Stimulated activated CD8-positive, alpha-beta memory T cell treated with anti-CD3 and anti-CD28 coated beads, Interleukin-4, amount 100 ng/mL, for 48 hours (primary cell): ENCODE data around the gene SPRR1A.
"Not testable (repeated sequence)": the region's sequence is repeated elsewhere in the genome, so short reads cannot be mapped to it uniquely, and the experiment has no call there.

Source experiments
- DNase-seq: peaks from one replicate; pipeline ENCODE4 v3.0.0-alpha.2; 2020

Gene SPRR1A

DNA sequence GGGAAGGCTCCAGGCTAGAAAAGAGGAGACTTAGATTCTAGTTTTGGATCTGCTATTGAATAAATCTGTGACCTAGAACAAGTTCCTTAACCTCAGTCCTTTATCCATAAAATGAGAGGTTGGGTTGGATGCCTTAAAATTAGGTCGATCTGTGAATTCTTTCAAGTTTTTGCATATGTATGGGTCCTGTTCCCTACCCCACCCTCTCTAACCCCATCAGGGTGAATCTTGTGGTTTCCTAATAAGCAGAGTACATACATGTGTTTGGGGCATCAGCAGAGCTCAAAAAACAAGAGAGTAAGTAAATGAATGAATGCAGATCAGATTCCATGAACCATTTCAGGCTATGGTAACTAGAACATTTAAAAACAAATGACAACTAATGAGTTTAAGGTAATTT lies 7.2 kb upstream of the SPRR1A start:
- no peak for DNase-seq

DNA sequence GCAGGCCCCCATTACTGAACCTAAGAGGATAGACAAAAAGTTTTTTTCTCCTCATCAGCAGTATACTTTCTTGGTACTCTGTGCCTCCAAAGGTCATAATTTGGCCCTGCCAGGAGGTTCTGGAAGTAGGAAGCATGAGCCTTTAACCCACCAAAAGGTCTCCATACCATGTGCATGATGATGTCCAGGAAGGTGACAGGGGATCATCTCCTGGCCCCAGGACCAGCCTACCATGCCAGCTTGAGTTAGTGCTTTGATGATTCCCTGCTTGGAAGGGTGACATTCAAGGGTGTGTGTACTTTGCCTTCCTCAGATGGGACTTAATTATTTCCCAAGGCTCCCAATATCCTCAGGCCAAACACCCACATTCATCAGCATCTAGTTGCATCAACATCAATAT lies 6.3 kb upstream of the SPRR1A start:
- no peak for DNase-seq

DNA sequence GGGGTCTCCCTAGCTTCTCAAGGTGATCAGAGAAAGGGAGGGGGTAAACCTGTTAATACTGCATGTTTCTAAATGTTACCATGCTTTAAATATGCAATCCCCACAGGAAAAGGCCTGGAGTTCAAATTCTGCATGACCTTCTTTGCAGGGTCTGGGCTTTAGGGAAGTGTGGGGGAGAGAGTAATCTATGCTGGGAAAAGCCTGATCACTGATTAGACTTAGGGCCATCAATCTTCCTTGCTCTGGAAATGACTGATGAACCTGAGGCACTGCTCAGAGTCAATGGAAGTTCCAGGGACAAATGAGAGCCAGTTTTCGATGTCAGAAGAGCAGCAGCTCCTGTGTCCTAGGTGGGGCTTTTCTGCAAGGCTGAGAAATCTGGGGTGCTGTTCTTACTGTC lies 3.2 kb upstream of the SPRR1A start:
- DNase-seq: no peak

DNA sequence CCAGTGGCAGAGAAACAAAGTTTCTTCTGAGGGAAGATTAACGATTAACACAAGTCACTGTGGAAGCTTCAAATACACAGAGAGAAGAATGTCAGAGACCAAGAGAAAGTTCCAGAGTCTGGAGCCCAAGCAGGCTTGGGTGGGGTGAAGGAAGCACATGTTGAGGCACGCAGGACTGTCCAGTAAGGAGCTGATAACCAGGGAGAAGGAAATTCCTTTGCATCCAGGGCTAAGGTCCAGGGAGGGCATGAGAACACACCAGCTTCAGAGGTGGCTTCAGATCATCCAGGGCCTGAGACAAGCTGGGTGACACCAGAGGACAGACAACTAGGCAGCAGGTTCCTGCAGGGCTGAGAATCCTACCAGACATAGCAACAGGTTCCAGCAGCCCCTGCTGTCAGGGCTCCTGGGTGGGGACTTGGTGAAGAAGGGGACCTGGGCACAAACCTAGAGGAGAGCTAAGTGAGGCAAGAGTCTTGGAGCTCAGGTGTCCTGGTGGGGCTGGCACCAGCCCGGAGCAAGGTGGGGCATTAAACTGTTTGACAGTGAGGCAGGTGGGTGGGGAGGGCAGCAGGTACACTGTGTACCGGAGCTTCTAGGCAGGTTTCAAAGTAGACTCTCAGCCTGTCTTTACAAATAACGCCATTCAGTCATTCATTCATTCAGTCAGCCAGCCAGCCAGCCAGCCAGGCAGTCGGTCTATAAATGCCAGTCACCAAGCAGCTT lies 2.6 kb upstream of the SPRR1A start:
- no peak for DNase-seq

DNA sequence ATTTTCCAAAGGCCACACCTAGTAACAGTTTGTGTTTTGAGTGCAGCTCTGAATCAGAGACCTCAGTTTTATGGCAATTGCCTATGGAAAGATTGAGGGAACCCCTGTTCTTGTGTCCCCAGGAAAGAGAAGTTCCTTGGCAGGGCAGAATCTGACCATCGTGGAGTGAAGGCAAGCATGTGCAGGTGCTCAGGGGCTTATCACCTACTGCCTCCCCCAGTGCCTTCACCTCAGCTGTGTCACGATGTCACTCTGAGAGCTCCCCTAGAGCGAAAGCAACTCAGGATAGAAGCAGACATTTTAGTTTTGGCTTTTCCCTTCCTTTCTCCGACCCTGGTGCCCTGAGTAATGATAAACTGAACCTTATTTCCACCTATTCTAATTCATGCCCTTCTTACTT lies 1.8 kb upstream of the SPRR1A start:
- DNase-seq: no peak

DNA sequence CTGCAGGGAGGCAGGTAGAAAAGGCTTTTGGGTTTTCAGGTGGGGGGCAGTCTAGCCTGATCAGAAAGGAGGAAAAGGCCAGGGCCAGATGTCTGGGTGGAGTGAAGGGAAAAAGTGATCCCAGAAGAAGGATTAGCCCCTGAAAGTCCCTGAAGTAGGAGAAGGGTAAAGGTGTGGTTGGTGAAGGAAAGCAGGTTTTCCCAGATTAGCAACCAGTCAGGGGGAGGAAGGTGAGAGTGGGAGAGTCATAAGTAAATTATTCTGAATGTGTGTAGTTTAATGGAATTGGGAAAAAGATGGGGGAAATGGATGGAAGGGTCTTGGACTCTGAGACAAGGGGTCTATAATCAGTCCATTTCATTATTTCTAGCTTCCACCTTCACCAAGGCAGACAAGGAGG lies 647 bp upstream of the SPRR1A start:
- no peak for DNase-seq

DNA sequence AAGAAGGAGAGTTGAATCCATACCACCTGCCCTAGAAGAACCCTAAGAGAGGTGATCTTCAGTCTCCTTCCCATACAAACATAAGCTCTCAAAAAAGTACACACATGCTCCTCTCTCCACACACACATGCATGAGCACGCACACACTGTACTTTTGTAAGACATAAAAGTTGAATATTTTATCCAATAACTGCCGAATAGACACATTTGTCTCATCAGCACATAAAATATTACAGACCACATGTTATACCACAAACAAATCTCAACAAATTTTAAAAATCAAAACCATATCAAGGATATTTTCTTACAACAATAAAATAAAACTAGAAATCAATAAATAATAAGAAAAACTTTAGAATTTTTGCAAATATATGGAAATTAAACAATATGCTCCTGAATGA lies 2.7 kb downstream of the SPRR1A start:
- no peak for DNase-seq

DNA sequence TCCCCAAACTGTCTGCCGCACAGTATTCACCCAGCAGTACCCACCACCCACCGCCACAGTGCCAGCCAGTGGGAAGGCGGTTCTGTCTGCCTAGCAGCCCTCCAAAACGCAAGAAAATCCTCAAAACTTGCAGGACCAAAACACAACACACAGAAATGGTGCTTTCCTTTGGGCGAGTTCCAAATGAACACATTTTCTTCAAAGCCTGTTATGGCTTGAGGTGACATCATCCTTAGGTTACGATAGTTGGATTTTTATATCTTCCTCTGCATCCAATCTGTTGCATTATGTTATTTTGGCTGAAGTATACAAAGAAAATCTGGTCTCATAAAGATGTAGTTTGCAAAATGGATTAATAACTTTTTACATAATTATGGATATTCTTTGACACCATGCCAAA lies 9.3 kb downstream of the SPRR1A start:
- no peak for DNase-seq

DNA sequence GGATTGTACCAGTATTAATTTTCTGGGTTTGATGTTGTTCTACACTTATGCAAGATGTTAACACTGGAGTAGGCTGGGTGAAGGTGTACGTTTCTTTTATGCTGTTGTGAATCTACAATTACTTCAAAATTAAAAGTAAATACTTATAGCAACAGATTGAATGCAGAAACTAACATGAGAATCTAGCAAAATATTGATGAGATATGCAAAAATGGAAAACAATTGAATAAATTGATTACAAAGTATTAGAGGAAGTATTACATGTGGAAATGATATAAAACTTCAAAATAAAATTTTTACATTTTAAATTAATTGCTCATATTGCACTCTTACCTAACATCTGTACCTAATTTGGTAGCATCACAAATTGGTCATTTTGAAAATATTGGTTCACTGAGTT lies 12.0 kb downstream of the SPRR1A start:
- DNase-seq: no peak

DNA sequence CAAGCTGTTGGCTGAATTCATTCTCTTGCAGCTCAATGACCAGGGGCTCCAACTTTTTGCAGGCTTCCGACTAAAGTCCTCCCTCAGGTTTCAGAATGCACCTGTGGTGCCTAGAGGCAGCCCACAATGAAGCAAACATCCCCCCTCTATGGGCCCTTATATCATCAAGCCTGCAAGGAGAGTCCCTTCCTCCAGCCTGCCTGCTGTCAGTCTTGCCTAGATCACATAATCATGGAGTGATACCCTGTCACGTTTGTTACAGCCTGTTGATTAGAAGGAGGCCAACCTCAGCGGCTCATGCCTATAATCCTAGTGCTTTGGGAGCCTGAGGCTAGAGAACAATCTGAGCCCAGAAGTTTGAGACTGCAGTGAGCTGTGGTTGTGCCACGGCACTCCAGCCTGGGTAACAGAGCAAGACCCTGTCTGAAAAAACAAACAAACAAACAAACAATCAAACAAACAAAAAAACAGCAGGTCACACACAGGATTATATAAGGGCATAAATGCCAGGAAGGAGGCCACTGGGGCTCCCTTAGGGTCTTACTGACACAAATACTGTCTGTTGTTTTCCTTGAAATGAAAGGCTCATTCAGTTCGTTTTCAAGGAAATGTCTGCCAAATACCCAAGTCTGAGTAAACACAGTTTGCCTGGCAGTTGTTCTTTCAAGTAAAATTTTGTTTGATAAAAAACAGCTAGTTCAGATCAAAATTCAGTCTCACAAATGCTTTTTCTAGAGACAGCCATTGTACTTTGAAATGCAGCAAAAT lies 12.9 kb downstream of the SPRR1A start:
- no peak for DNase-seq

DNA sequence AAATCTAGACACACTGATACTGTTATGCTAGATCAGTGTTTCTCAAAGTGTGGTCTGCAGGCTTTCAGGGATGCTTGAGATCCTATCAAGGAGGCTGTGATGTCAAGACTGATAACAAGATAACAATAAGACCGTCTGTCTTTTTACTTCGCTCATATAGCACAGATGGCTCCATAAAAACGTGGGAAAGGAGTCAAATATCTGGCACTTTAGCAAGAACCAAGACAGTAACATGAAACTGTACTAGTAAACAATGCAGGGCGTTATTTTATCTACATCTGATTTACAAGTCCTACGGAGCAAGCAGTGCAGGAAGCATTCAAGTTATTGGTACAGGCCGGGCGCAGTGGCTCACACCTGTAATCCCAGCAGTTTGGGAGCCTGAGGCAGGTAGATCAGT lies 14.0 kb downstream of the SPRR1A start:
- no peak for DNase-seq

DNA sequence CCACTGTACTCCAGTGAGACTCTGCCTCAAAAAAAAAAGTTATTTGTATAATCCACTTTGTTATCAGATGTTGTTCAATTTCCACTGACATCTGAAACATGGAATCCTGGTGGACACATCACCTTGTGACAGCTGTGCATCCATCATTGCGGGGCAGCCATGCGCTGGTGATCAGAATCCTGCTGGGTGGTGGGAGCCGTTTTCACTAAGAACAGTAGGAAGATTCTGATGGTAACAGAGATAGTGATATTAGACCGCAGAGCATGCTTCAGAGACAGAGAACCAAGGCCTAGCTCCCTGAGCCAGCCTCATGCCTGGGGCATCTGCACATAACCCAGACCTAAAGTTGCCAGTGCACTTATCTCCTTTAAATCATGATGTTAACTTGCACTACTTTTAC lies 14.6 kb downstream of the SPRR1A start:
- no peak for DNase-seq

DNA sequence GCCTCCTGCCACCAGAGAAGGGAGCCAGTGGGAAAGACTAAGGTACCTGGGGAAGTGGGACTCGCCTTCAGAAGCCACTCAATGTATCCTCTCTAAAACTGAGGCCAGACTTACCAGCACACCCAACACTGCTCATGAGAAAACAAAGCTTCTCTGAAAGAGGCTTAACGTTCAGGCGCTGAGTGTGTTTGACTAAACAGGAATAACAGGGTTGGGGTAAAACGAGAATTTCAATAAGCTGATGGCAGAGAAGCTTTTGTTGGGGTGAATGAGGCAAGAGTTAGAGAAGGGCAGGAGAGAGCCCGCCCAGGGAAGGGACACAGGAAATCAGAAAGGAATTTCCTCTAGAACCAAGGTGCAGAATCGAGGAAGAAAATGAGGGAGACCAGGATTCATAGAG lies 15.9 kb downstream of the SPRR1A start:
- DNase-seq: no peak

DNA sequence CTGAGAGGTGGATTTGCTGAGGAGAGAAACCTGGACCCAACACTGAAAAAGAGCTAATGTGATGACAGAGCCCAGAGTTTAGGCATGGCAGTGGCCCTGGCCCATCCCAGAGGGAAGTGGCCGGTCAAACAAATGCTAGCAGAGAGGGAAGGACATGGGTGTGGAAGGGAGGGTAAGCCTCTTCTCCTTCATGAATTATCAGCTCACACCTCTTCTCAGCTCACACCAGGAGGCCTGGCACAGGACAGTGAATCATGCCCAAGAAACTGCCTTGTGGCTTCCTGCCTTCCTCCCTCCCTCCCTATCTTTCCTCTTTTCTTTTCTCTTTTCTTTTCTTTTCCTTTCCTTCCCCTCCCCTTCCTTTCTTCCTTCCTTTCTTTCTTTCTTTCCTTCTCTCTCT lies 16.4 kb downstream of the SPRR1A start:
- no peak for DNase-seq

DNA sequence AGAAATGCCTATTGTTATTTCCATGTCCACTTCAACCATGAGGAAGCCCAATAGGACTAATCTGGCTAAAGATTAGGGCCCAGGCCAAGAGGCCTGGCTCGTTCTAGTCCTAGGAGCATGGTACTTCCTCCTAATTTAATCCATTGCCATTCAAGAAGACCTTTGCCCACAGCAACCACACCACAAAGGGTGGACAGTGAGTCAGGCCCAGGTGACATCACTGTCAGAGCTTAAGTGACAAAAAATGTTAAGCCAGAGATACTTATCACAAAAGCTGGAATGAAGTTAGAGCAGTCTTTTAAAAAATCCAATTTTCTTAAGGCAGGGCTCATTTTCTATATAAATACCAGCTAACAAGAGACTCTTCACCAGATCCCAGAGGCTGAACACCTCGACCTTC lies 17.5 kb downstream of the SPRR1A start, which contains the start of gene SPRR3:
Gene SPRR3, plus strand, starts transcription at position 368 of the 400 bp plus-strand sequence. CDS start 1,272 bp downstream, outside the sequence.
- no peak for DNase-seq

DNA sequence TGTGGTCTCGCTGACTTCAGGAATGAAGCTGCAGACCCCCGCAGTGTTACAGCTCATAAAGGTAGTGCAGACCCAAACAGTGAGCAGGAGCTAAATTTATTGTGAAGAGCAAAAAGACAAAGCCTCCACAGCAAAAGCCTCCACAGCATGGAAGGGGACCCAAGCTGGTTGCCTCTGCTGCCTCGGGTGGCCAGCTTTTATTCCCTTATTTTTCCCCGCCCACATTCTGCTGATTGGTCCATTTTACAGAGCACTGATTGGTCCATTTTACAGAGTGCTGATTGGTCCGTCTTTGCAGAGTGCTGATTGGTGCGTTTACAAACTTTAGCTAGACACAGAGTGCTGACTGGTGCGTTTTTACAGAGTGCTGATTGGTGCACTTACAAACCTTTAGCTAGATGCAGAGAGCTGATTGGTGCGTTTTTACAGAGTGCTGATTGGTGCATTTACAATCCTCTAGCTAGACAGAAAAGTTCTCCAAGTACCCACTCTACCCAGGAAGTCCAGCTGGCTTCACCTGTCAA lies 27.4 kb downstream of the SPRR1A start:
- DNase-seq: not testable (repeated sequence)

DNA sequence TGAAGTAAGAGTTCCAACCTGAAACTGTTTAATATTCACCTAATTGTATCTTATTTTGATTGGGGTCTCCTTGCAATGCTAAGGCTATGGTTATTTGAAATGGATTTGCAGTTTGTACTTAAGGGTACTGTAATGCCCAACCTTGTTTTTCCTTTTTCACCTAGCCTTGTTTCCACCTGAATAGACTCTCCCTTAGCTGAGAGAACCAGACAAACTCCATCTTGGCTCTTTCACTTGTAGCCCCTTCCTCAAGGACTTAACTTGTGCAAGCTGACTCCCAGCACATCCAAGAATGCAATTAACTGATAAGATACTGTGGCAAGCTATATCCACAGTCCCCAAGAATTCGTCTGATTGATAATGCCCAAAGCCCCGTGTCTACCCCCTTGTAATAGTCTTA lies 37.9 kb downstream of the SPRR1A start:
- DNase-seq: not testable (repeated sequence)

DNA sequence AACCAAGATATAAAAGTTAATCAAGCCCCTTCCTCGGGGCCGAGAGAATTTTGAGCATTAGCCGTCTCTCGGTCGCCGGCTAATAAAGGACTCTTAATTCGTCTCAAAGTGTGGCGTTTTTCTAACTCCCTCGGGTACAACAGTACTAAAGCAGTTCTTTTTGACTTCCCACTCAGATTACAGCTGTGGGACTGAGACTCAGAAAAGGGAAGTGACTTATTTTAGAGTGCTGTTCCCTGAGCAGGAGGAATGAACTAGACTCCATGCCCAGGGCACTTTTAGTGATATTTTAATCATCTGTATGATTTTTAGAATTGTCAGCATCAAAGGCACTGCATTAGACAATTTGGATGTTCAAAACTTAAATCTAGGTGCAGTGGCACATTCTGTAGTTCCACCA lies 38.5 kb downstream of the SPRR1A start:
- DNase-seq: not testable (repeated sequence)

DNA sequence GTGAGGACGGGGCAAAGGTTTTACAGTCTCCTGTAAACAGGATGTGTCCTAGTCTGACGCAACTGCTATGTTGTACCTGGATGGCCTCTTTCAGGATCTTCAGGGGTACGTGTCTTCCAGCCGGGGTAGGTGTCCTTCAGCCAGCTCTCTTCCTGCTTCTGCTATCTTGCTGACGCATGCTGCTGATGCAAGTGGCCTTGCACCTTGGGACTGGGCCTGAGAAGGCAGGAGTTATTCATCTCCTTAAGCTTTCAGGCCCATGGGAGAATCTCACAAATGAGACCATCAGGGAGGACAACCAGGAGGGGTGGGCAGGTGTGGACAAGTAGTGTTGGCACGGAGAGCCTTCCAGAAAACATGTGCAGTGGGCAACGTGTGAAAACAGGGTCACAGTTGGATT lies 39.2 kb downstream of the SPRR1A start:
- no peak for DNase-seq

DNA sequence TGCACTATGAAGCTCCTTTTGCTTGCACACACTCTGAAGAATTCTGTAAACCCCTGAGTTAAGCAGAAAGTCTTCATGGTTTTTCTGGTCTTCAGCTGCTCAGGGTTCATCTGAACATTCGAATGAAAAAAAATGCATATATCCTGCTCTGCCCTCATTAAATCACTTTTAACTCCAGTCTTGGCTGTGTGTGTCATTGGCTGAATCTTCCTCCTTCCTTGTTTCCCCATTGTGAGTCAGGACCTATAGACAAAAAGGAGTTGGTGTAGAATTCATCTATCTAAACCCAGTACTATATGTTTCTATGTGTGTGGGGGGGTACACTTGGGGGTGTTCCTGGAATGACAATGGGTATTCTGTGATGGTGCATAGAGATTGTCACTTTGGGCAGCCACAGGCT lies 40.5 kb downstream of the SPRR1A start:
- no peak for DNase-seq

DNA sequence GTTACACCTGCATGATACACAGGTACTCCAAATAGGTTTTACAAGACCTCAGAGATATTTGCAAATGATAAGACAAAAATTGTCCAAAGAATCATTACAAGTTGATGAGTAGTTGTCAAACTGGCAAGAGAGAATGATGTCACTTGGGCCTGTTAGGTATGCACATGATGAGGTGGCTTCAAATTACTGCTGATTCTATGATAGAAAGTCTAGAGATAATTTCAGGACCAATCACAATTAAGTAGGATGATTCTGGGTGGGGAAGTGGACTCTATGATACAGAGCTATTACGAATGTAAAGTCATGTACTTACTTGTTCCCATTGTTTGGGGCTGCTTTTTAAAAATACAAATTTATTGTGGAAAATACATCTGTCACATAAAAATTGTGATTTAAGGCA lies 41.9 kb downstream of the SPRR1A start:
- no peak for DNase-seq

DNA sequence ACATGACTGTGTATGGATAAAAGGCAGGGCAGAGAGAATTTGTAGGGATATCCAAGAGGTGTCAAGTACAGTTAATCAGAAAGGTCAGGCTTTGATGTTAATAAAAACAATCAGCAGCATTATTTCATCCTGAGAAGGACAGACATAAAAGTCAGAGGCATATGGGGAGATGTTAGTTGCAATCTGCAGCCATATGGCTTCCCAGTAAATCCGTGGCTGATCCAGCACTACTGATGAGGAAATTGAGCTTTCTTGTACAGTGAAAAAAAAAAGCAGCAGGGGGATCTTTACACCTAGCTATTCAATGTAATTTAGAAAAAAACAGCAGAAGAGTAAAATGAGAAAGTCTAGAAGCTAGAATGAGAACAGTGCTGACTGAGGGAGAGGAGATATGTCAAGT lies 44.9 kb downstream of the SPRR1A start:
- DNase-seq: no peak

DNA sequence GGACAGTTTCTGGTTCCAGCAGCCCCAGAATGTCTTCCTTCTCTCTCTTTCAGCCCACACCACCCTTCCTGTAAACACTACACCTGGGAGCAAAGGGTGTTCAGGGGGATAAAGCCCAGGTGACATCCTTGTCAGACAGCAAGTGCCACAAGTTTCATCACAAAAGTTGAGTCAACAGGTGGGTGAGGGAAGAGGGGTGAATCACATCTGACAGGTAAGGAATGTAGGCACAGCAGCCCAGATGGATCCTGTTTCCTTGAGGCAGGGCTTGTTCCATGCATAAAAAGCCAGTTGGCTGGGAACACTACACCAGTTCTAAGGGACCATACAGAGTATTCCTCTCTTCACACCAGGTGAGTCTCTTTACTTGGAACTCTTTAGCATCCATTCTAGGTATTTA lies 47.0 kb downstream of the SPRR1A start, which contains the start of gene SPRR1B:
Gene SPRR1B, plus strand, starts transcription at position 309 of the 400 bp plus-strand sequence. CDS start 1,143 bp downstream, outside the sequence.
- no peak for DNase-seq

DNA sequence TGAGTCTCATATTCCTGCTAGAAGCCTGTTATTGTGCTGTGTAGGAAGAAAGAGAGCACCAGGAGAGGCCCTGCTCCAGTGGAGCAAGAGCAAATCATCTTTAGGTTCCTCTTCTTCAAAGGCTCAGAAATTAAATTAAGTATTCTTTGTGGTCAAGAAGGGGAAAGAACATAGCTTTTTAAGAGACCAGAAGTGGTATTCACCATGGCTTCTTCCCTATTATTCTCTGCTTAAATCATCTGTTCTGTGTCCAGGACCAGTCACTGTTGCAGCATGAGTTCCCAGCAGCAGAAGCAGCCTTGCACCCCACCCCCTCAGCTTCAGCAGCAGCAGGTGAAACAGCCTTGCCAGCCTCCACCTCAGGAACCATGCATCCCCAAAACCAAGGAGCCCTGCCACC lies 48.2 kb downstream of the SPRR1A start:
- DNase-seq: no peak
